HCT116 (cell line): Measurements from ENCODE around the gene TENM3.

Source experiments
- ELF1 ChIP-seq: IDR thresholded peaks from 2 replicates; pipeline ENCODE4 v1.6.1; 2012; ENCODE audit warnings: low read depth, borderline replicate concordance
- EZH2 ChIP-seq: fragments of 200-600 bp; sonication (generic); IDR thresholded peaks from 2 replicates; pipeline ENCODE4 v1.6.1; 2017; ENCODE audit warnings: antibody characterized with exemption, mixed run types
- EZH2phosphoT487 ChIP-seq: fragments of 200-600 bp; IDR thresholded peaks from 2 replicates; pipeline ENCODE4 v1.6.1; 2018; ENCODE audit warnings: antibody characterized with exemption, borderline replicate concordance
- POLR2A ChIP-seq: IDR thresholded peaks from 2 replicates; pipeline ENCODE4 v1.7.0; 2011; ENCODE audit warnings: borderline replicate concordance; ENCODE audit not compliant: insufficient read depth, insufficient read length; ENCODE audit errors: extremely low read depth
- POLR2AphosphoS5 ChIP-seq: IDR thresholded peaks from 2 replicates; pipeline ENCODE4 v1.6.1; 2011; ENCODE audit warnings: mild to moderate bottlenecking, low read depth, low read length, moderate library complexity
- SIN3A ChIP-seq: IDR thresholded peaks from 2 replicates; pipeline ENCODE4 v1.6.1; 2012; ENCODE audit warnings: low read depth
- SP1 ChIP-seq: IDR thresholded peaks from 2 replicates; pipeline ENCODE4 v1.6.1; 2012; ENCODE audit warnings: low read depth
- TF ChIP-seq, protein P1 (sequence below), 3 experiments: fragments of 200-600 bp in 1 of 3; sonication (generic) in 1 of 3; IDR thresholded peaks in 2 of 3; conservative IDR thresholded peaks in 1 of 3; 2 replicates each; pipeline ENCODE4 v1.5.1; 2012 to 2017; ENCODE audit warnings: low read depth in 2 of 3, low read length in 2 of 3, antibody characterized with exemption in 1 of 3, borderline replicate concordance in 1 of 3, control low read depth in 1 of 3, mild to moderate bottlenecking in 1 of 3, mixed read lengths in 1 of 3, mixed run types in 1 of 3, moderate library complexity in 1 of 3; ENCODE audit not compliant: insufficient read depth in 1 of 3

- TF ChIP-seq SIN3A (no peak), POLR2A (no peak), EZH2 (no peak), POLR2AphosphoS5 (no peak), ELF1 (no peak), SP1 (no peak), EZH2phosphoT487 (no peak)
- TF ChIP-seq, protein P1, sequence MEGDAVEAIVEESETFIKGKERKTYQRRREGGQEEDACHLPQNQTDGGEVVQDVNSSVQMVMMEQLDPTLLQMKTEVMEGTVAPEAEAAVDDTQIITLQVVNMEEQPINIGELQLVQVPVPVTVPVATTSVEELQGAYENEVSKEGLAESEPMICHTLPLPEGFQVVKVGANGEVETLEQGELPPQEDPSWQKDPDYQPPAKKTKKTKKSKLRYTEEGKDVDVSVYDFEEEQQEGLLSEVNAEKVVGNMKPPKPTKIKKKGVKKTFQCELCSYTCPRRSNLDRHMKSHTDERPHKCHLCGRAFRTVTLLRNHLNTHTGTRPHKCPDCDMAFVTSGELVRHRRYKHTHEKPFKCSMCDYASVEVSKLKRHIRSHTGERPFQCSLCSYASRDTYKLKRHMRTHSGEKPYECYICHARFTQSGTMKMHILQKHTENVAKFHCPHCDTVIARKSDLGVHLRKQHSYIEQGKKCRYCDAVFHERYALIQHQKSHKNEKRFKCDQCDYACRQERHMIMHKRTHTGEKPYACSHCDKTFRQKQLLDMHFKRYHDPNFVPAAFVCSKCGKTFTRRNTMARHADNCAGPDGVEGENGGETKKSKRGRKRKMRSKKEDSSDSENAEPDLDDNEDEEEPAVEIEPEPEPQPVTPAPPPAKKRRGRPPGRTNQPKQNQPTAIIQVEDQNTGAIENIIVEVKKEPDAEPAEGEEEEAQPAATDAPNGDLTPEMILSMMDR (IDR thresholded peaks at IDR 0.05 in 2 of 3, conservative IDR thresholded peaks at IDR 0.05 in 1 of 3; ENCODE audit: borderline replicate concordance in 1 of 3, insufficient read depth in 1 of 3, low read depth in 2 of 3, low read length in 2 of 3), result no peak
These were observed 45.6 kb upstream of the TENM3 start for GRCh38 chr4:182197611-182198010.
